ENCODE measurements around the gene CAPN13.

The CAPN13 gene

GRCh38 chr2:30764021-30764800, 43.0 kb downstream of the CAPN13 start:
- DNase-seq (ENCODE audit: low read depth in 2 of 2, low spot score in 1 of 2) = no peak

DNA sequence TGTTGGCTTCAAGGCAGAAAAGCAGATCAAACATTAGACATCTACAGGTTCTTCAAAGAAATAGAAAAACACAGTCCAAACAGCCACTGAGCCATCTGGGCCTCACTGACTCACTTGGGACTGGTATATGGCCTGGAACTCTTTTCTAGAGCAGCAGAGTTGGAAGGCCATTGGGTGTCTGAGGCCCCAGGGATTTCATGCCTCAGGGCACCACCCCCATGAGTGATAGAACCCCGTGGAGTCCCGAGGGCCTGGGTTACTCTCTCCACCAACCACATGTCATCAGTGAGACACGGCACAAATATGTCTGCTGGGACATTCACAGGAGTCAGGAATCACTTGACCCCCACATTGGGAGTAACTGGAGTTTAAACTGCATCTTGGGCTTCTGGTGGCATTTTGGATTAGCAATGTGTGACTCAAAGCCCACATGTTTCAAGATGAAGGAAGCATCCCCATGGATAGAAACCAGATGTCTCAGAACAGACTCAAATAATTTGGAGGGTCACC, 44.0 kb downstream of the CAPN13 start:
- no peak for DNase-seq (ENCODE audit: low read depth in 2 of 2, low spot score in 1 of 2)

- DNase-seq (ENCODE audit: low read depth in 2 of 2, low spot score in 1 of 2) = no peak
Observed at GRCh38 chr2:30761226-30761625, 46.0 kb downstream of the CAPN13 start.

DNA sequence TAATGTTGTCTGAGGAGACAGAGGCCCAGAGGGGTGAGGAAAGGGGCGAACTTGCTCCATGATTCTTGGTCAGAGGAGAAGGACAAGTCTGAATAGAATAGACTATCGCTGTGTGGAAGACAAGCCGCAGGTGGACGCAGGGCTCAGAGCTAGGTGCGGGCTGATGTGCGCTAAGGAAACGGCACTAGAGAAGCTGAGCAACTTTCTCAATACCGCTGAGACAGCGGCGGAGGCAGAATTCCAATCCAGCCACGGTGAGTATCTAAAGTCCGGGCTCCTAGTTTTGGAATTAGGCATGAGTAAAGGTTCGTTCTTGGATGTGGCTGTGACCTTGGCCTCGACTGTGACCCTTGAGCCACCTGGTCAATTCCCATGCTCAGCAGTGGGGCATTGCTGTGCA, 47.8 kb downstream of the CAPN13 start:
- no peak for DNase-seq (ENCODE audit: low read depth in 2 of 2, low spot score in 1 of 2)

DNA sequence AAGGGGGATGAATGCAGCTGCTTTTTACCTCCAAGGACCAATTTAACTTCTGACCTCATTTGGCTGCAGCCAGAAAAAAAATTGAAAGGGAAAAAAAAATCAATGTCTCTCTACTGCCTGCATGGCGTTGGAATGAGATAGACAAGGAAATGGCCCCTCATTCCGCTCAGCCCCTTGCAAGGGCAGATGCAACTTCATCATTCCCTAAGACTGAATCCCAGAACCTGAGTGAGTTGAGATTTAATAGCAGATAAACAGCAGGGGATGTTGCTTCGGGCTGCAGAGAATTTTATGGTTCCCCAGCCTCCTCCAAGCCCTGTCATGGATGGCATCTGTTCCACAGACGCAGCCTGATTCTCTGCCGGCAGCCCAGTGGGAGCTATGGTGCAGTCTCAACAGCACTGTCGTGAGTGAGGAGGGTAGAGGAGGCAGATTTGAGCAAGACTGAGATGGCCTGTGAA, 49.0 kb downstream of the CAPN13 start:
- no peak for DNase-seq (ENCODE audit: low read depth in 2 of 2, low spot score in 1 of 2)

DNA sequence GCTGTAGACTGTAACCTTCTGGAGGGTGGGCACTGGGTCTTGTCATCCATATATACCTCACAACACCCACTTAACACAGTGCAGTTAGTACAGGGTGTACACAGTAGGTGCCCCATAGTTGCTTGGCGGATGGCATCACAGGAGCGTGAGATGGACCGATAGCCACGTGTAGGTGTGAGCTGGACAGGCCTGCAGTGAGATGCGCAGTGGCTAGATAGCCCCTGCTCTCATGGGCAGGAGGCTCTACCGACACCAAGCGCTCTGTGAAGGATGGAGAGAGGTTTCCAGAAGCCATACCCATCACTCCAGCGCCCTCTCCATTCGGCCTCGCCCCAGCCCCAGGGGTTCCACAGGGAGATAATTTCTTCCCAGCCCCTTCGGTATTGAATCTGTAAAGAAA, 49.5 kb downstream of the CAPN13 start:
- DNase-seq (ENCODE audit: low read depth in 2 of 2, low spot score in 1 of 2) = no peak

DNA sequence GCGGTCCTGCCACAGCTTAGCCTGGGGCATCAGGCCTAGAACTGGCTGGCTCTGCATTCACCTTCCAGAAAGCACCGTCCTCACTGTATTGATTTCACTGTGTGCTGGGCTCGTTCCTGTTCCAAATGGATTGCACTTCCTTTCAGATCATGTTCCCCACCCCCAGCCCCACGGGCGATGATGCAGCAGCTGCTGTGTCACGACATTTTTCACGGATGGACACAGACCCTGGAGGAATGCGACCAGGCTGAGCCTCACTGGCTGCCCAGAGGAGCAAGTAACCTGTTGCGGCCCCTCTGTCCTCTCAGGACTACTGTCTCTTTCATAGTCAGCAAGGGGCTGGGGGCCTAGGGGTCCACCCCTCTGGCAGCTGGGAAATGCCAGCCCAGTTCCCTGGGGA, 50.3 kb downstream of the CAPN13 start:
- no peak for DNase-seq (ENCODE audit: low read depth in 2 of 2, low spot score in 1 of 2)

- DNase-seq (ENCODE audit: low read depth in 2 of 2, low spot score in 1 of 2) = no peak
Observed at GRCh38 chr2:30756051-30756719, 51.1 kb downstream of the CAPN13 start.

- DNase-seq (ENCODE audit: low read depth in 2 of 2, low spot score in 1 of 2) = no peak
Observed at GRCh38 chr2:30753630-30754029, 53.6 kb downstream of the CAPN13 start.

GRCh38 chr2:30752811-30753210, 54.4 kb downstream of the CAPN13 start:
- no peak for DNase-seq (ENCODE audit: low read depth in 2 of 2, low spot score in 1 of 2)

DNA sequence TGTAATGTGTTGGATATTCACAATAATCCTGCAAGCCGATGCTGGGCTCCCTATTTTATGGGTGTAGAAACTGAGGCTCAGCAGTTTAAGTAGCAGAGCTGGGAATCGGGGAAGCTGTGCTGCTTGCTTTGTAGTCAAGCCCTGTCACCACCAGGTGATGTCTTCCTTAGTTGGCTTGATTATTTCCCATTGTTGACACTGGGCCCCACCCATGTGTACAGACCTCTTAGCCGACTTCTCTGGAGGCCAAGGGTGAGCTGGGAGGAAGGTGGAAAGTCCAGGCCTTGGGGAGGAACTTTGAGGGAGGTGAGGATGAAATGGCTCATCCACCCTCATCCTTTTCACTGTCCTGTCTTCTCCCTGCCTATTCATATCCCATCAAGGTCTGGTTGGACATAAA, 60.0 kb downstream of the CAPN13 start:
- DNase-seq (ENCODE audit: low read depth in 2 of 2, low spot score in 1 of 2) = no peak

- no peak for DNase-seq (ENCODE audit: low read depth in 2 of 2, low spot score in 1 of 2)
Observed at GRCh38 chr2:30744823-30745222, 62.4 kb downstream of the CAPN13 start.

DNA sequence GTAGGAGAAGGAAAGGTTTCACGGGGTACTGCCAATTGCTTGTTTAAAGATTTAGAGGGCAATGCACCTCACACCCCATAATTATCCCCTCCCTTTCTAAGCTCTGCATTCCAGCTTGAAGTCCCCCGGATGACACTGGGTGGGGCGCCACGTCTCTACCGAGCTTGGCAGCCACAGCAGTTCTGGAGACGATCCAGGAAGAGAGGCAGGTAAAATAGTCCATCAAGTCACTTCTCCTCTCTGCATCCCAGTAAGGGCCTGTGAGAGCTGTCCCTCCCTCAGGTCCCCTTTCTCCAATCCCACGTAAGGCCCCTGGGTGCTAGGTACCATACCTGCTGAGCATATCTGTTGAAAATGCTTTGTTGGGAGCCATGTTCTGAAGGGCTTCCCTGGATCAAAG, 65.7 kb downstream of the CAPN13 start:
- no peak for DNase-seq (ENCODE audit: low read depth in 2 of 2, low spot score in 1 of 2)

DNA sequence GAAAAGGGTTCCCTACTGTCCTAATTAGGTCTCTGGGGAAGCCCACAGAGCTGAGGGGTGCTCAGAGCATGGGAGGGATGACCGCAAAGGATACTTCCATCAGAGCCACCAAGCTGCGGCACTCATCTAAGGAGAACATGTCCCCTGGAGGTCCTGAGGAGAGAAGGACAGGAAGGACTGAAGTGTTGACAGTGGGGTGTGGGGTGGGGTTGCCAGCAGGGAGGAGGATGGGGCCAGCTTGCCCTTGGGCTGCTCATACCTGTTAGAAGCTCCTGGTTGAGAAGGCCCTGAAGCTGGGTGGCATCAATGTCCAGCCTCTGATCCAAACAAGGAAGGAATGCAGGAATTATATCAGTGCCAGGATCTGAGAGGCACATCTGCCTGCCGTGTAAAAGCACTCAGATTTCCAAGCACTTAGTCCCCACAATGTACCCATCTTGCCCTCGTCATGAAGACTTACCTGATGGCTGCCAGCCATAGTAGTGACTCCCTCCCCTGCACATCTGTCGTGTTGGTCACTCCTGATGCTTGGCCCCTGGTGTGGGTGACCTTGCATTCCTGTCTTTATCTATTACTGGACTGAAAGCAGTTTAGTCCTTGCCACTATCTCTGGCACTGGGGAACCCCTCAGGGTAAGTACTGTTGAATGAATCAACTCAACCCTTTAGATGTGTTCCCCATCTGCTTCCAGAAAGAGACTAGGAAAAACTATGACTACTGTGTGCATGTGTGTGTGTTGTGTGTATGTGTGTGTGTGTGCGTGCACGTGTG, 68.9 kb downstream of the CAPN13 start:
- no peak for DNase-seq (ENCODE audit: low read depth in 2 of 2, low spot score in 1 of 2)

DNA sequence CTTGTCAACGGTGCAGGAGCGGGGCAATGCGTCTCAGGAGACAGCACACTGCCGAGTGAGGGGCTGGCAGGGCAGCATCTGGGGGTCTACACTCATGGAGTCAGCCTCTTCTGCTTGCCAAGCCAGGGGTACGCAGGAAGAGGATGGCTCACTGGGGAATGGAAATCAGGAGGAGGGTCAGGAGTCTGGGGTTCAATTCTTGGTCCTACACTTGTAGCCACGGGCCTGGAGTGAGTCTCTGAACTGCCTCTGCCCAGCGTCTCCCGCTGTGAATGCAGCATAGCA, 70.0 kb downstream of the CAPN13 start:
- no peak for DNase-seq (ENCODE audit: low read depth in 2 of 2, low spot score in 1 of 2)

- DNase-seq (ENCODE audit: low read depth in 2 of 2, low spot score in 1 of 2) = no peak
Observed at GRCh38 chr2:30736461-30737325, 70.6 kb downstream of the CAPN13 start.

GRCh38 chr2:30733876-30734520, 73.2 kb downstream of the CAPN13 start:
- DNase-seq (ENCODE audit: low read depth in 2 of 2, low spot score in 1 of 2) = no peak

GRCh38 chr2:30732876-30733275, 74.4 kb downstream of the CAPN13 start:
- no peak for DNase-seq (ENCODE audit: low read depth in 2 of 2, low spot score in 1 of 2)

DNA sequence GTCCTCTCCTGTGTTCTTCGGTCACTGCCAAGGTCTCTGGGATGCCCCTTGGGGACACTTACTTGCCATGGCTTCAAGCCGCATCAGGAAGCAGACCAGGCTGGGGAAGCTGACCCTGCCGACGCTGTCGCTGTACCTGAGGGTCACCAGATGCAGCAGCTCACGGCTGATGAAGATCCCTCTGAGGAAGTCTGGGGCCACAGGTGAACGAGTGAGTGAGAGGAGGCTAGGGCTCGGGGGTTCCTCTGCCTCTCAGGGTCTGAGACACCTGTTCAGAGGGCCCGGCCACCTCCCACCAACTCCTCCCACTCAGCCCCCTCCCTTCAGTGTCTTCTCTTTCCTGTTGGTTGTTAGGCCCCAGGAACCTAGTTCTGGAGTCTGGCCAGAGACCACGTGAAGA, 74.9 kb downstream of the CAPN13 start:
- DNase-seq (ENCODE audit: low read depth in 2 of 2, low spot score in 1 of 2) = no peak

GRCh38 chr2:30731706-30732105, 75.5 kb downstream of the CAPN13 start:
- no peak for DNase-seq (ENCODE audit: low read depth in 2 of 2, low spot score in 1 of 2)

Data from stimulated activated CD8-positive, alpha-beta memory T cell treated with anti-CD3 and anti-CD28 coated beads, Interleukin-4, amount 100 ng/mL, for 1 hour (primary cell).